IMR-90 (cell line): ENCODE data around the gene PEX10. TPM values are rescaled to one million over a fixed set of nuclear protein-coding genes. Genes with fewer than 3 reads are reported as not detected.

Source experiments
- ATAC-seq: fragments of 200-7000 bp; cut with Tn5 transposase; 2 replicates; pipeline ENCODE4 v1.9.1; 2020; ENCODE audit warnings: low read depth, mild to moderate bottlenecking, moderate library complexity
- BruUV-seq: library from RNA; stranded (reverse); fragments of 400-500 nt; replicated peaks from 2 replicates; lab custom pipeline; 2021; lab: Mats Ljungman, UMichigan
- CTCF ChIA-PET: fragments of 300-600 bp; formaldehyde crosslinking; extraction: SDS; loops from one replicate; lab custom pipeline; 2021; ENCODE audit warnings: antibody characterized with exemption; lab: Yijun Ruan, JAX
- POLR2A ChIA-PET: fragments of 300-600 bp; sonication (Branson Sonifier 250); formaldehyde crosslinking; loops from one replicate; lab custom pipeline; 2022; ENCODE audit warnings: antibody characterized with exemption; ENCODE audit not compliant: unreplicated experiment; lab: Charles Lee
- DNase-seq: peaks from one replicate; pipeline ENCODE4 v3.0.0; 2013
- H2AFZ ChIP-seq: replicated peaks from 2 replicates; pipeline ENCODE3; 2013; ENCODE audit warnings: low read length, mild to moderate bottlenecking; ENCODE audit not compliant: poor library complexity
- H2AK5ac ChIP-seq: 2 replicates; pipeline ENCODE4 v1.6.1; 2013; ENCODE audit warnings: low read depth, low read length, inconsistent platforms
- H2AK9ac ChIP-seq: replicated peaks from 2 replicates; pipeline ENCODE3; 2013; ENCODE audit warnings: mild to moderate bottlenecking, low read depth, low read length, moderate library complexity; ENCODE audit not compliant: poor library complexity
- H2BK120ac ChIP-seq: 2 replicates; pipeline ENCODE4 v1.6.1; 2013; ENCODE audit warnings: low read depth, low read length, inconsistent platforms
- H2BK15ac ChIP-seq: 3 replicates; pipeline ENCODE4 v1.6.1; 2013; ENCODE audit warnings: low read depth, low read length, inconsistent platforms
- H2BK20ac ChIP-seq: 2 replicates; pipeline ENCODE4 v1.6.1; 2013; ENCODE audit warnings: low read depth, mild to moderate bottlenecking, inconsistent platforms, low read length, moderate library complexity
- H2BK5ac ChIP-seq: 2 replicates; pipeline ENCODE4 v1.6.1; 2013; ENCODE audit warnings: mild to moderate bottlenecking, low read depth, low read length, inconsistent platforms; ENCODE audit not compliant: poor library complexity, severe bottlenecking
- H3K14ac ChIP-seq: replicated peaks from 2 replicates; pipeline ENCODE4 v1.6.1; 2013; ENCODE audit warnings: low read depth, low read length, inconsistent platforms
- H3K18ac ChIP-seq: 2 replicates; pipeline ENCODE4 v1.6.1; 2013; ENCODE audit warnings: low read depth, low read length, control low read depth
- H3K23ac ChIP-seq: 2 replicates; pipeline ENCODE4 v1.6.1; 2013; ENCODE audit warnings: low read depth, low read length, inconsistent platforms
- H3K27ac ChIP-seq: 2 replicates; pipeline ENCODE4 v1.5.1; 2013; ENCODE audit warnings: mild to moderate bottlenecking, control low read depth, low read length; ENCODE audit not compliant: insufficient read depth
- H3K27me3 ChIP-seq: 2 replicates; pipeline ENCODE4 v1.6.1; 2013; ENCODE audit warnings: low read length; ENCODE audit not compliant: control insufficient read depth, insufficient read depth
- H3K36me3 ChIP-seq: 2 replicates; pipeline ENCODE4 v1.6.1; 2013; ENCODE audit warnings: low read length, mixed read lengths; ENCODE audit not compliant: control insufficient read depth, insufficient read depth
- H3K4ac ChIP-seq: 2 replicates; pipeline ENCODE4 v1.6.1; 2013; ENCODE audit warnings: low read depth, low read length, inconsistent platforms
- H3K4me1 ChIP-seq: 2 replicates; pipeline ENCODE4 v1.6.1; 2013; ENCODE audit warnings: low read length, mixed read lengths; ENCODE audit not compliant: control insufficient read depth, insufficient read depth
- H3K4me2 ChIP-seq: 2 replicates; pipeline ENCODE4 v1.6.1; 2013; ENCODE audit warnings: low read depth, mild to moderate bottlenecking, control low read depth, low read length, moderate library complexity
- H3K4me3 ChIP-seq: 2 replicates; pipeline ENCODE4 v1.5.1; 2013; ENCODE audit warnings: low read depth, mild to moderate bottlenecking, control low read depth, low read length, moderate library complexity; ENCODE audit not compliant: insufficient read depth
- H3K56ac ChIP-seq: 2 replicates; pipeline ENCODE4 v1.6.1; 2013; ENCODE audit warnings: low read length, inconsistent platforms; ENCODE audit not compliant: insufficient read depth; ENCODE audit errors: extremely low read depth
- H3K79me1 ChIP-seq, 2 experiments: 2 replicates each; pipeline ENCODE4 v1.6.1; 2013; ENCODE audit warnings: low read length in 2 of 2, inconsistent platforms in 1 of 2, low read depth in 1 of 2
- H3K9ac ChIP-seq: 2 replicates; pipeline ENCODE4 v1.6.1; 2013; ENCODE audit warnings: low read depth, low read length, control low read depth
- H3K9me1 ChIP-seq: 2 replicates; pipeline ENCODE4 v1.6.1; 2013; ENCODE audit warnings: low read length, inconsistent platforms; ENCODE audit not compliant: insufficient read depth
- H3K9me3 ChIP-seq: 2 replicates; pipeline ENCODE4 v1.6.1; 2013; ENCODE audit warnings: low read length; ENCODE audit not compliant: control insufficient read depth, insufficient read depth
- H4K20me1 ChIP-seq: 2 replicates; pipeline ENCODE4 v1.6.1; 2013; ENCODE audit warnings: low read length, inconsistent platforms; ENCODE audit not compliant: insufficient read depth
- H4K5ac ChIP-seq: 2 replicates; pipeline ENCODE4 v1.6.1; 2013; ENCODE audit warnings: mild to moderate bottlenecking, low read depth, low read length, control low read depth
- H4K8ac ChIP-seq, 2 experiments: 2 replicates each; pipeline ENCODE4 v1.6.1; 2013; ENCODE audit warnings: low read depth in 2 of 2, low read length in 2 of 2, control low read depth in 1 of 2, inconsistent platforms in 1 of 2
- H4K91ac ChIP-seq: 2 replicates; pipeline ENCODE4 v1.6.1; 2013; ENCODE audit warnings: low read depth, low read length, inconsistent platforms; ENCODE audit not compliant: insufficient read depth
- BHLHE40 ChIP-seq: fragments of 150-350 bp; IDR thresholded peaks from 2 replicates; pipeline ENCODE4 v1.6.1; 2016; ENCODE audit warnings: mild to moderate bottlenecking, low read depth, low read length
- CEBPB ChIP-seq: IDR thresholded peaks from 2 replicates; pipeline ENCODE4 v1.6.1; 2012; ENCODE audit warnings: low read depth, low read length, improper control_type of control experiment
- CHD1 ChIP-seq: IDR thresholded peaks from 2 replicates; pipeline ENCODE4 v1.6.1; 2012; ENCODE audit warnings: low read depth, low read length, improper control_type of control experiment
- CTCF ChIP-seq: conservative IDR thresholded peaks from 2 replicates; pipeline ENCODE4 v1.5.1; 2012; ENCODE audit warnings: mild to moderate bottlenecking, low read depth, low read length, improper control_type of control experiment
- FOS ChIP-seq: fragments of 150-350 bp; IDR thresholded peaks from 2 replicates; pipeline ENCODE4 v1.6.1; 2016; ENCODE audit warnings: low read depth, low read length
- MAFK ChIP-seq: IDR thresholded peaks from 2 replicates; pipeline ENCODE4 v1.6.1; 2012; ENCODE audit warnings: low read depth, low read length, improper control_type of control experiment
- MAZ ChIP-seq: IDR thresholded peaks from 2 replicates; pipeline ENCODE4 v1.6.1; 2012; ENCODE audit warnings: low read depth, mild to moderate bottlenecking, low read length, improper control_type of control experiment, moderate library complexity, borderline replicate concordance
- MXI1 ChIP-seq: IDR thresholded peaks from 2 replicates; pipeline ENCODE4 v1.6.1; 2012; ENCODE audit warnings: low read depth, mild to moderate bottlenecking, low read length, moderate library complexity, borderline replicate concordance
- NFE2L2 ChIP-seq: fragments of 150-350 bp; IDR thresholded peaks from 2 replicates; pipeline ENCODE4 v1.6.1; 2016; ENCODE audit warnings: low read depth, mild to moderate bottlenecking, low read length
- POLR2A ChIP-seq: IDR thresholded peaks from 2 replicates; pipeline ENCODE4 v1.6.1; 2012; ENCODE audit warnings: mild to moderate bottlenecking, low read depth, low read length
- RAD21 ChIP-seq: IDR thresholded peaks from 2 replicates; pipeline ENCODE4 v1.6.1; 2012; ENCODE audit warnings: low read length, improper control_type of control experiment
- RCOR1 ChIP-seq: IDR thresholded peaks from 2 replicates; pipeline ENCODE4 v1.6.1; 2012; ENCODE audit warnings: mild to moderate bottlenecking, low read length, improper control_type of control experiment; ENCODE audit not compliant: insufficient replicate concordance
- SMC3 ChIP-seq: fragments of 150-350 bp; IDR thresholded peaks from 2 replicates; pipeline ENCODE4 v1.6.1; 2016; ENCODE audit warnings: low read depth, mild to moderate bottlenecking, antibody characterized with exemption, low read length, moderate library complexity
- WGBS, 2 experiments: methylation state at CpG; one replicate each; pipeline versions ENCODE4 v1.1.5 to v1.1.7; 2013; ENCODE audit warnings: missing lambda C conversion rate in 2 of 2; ENCODE audit not compliant: insufficient read length in 1 of 2; ENCODE audit errors: extremely low coverage in 2 of 2; 5-methylcytosine and 5-hydroxymethylcytosine counted together
- dilution Hi-C: fragments of 300-500 bp; cut with HindIII; formaldehyde crosslinking; loops from one replicate; pipeline ENCODE4 v1.14.3; 2018; ENCODE audit warnings: low sequenced_read_pairs; ENCODE audit not compliant: unreplicated experiment
- in situ Hi-C: fragments of 300-500 bp; cut with MboI; formaldehyde crosslinking; loops from 3 replicates; pipeline ENCODE4 v1.14.3; 2019; ENCODE audit warnings: low sequenced_read_pairs, inconsistent platforms, mixed read lengths
- intact Hi-C: fragments of 100-400 bp; cut with micrococcal nuclease; formaldehyde crosslinking; loops from 2 replicates; pipeline ENCODE4 v1.10.0; 2022
- polyA plus RNA-seq, 3 experiments: library from polyadenylated mRNA; depleted of rRNA; stranded (reverse); fragments of >200 nt; gene quantifications; 2 replicates each; pipeline ENCODE4 v1.2.3, GENCODE V29; 2012; ENCODE audit warnings: low replicate concordance in 1 of 3
- total RNA-seq: library from RNA; depleted of rRNA; stranded (reverse); fragments of >200 nt; gene quantifications from 2 replicates; pipeline ENCODE4 v1.2.3, GENCODE V29; 2012
- TF ChIP-seq, protein P1 (sequence below): fragments of 150-350 bp; IDR thresholded peaks from 2 replicates; pipeline ENCODE4 v1.6.1; 2016; ENCODE audit warnings: low read depth, mild to moderate bottlenecking, low read length, moderate library complexity, borderline replicate concordance
- TF ChIP-seq, protein P2 (sequence below): fragments of 150-350 bp; IDR thresholded peaks from 2 replicates; pipeline ENCODE4 v1.6.1; 2017; ENCODE audit warnings: mild to moderate bottlenecking, antibody characterized with exemption, low read length, low read depth

Gene PEX10
- total and polyA plus RNA-seq, 2 of the 4 experiments (the other 2 are of a cell fraction) = 16.9 to 19.7 TPM

GRCh38 chr1:2417083-2417832 lies 4.9 kb upstream of the PEX10 start:
- H4K91ac ChIP-seq = no peak overlapping the region
- H2BK120ac ChIP-seq = no peak overlapping the region
- H3K9me1 ChIP-seq = no peaks in the 10 kb centered on the region
- peaks cover 5% of the 10 kb centered on the region; the same call in 1 of the 2 replicates for H3K27me3 ChIP-seq
- H2BK20ac ChIP-seq = no peak overlapping the region
- H3K23ac ChIP-seq = no peak overlapping the region
- 83% methylated on average over 2 of the region's 13 CpGs; no CpG with 5 or more reads in 1 of the 2 experiments for WGBS, 2 experiments
- no peak overlapping the region for H2BK5ac ChIP-seq
- H3K4me1 ChIP-seq = peaks cover 9% of the 10 kb centered on the region
- no peaks in the 10 kb centered on the region for H3K36me3 ChIP-seq
- TF ChIP-seq BHLHE40 = no peak
- TF ChIP-seq RAD21 = no peak
- TF ChIP-seq NFE2L2 = no peak
- TF ChIP-seq CTCF = no peak
- no peak for TF ChIP-seq CEBPB
- TF ChIP-seq, protein P1, sequence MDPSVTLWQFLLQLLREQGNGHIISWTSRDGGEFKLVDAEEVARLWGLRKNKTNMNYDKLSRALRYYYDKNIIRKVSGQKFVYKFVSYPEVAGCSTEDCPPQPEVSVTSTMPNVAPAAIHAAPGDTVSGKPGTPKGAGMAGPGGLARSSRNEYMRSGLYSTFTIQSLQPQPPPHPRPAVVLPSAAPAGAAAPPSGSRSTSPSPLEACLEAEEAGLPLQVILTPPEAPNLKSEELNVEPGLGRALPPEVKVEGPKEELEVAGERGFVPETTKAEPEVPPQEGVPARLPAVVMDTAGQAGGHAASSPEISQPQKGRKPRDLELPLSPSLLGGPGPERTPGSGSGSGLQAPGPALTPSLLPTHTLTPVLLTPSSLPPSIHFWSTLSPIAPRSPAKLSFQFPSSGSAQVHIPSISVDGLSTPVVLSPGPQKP = no peak
- TF ChIP-seq MAZ = no peak
- no peak for TF ChIP-seq MXI1
- no peak for TF ChIP-seq SMC3
- TF ChIP-seq, protein P2, sequence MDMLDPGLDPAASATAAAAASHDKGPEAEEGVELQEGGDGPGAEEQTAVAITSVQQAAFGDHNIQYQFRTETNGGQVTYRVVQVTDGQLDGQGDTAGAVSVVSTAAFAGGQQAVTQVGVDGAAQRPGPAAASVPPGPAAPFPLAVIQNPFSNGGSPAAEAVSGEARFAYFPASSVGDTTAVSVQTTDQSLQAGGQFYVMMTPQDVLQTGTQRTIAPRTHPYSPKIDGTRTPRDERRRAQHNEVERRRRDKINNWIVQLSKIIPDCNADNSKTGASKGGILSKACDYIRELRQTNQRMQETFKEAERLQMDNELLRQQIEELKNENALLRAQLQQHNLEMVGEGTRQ = no peak
- no peak for TF ChIP-seq RCOR1
- no peak for TF ChIP-seq MAFK
- no peak for TF ChIP-seq FOS
- TF ChIP-seq CHD1 = no peak
- TF ChIP-seq POLR2A = no peak
- no peak overlapping the region for H2AK9ac ChIP-seq
- dilution Hi-C loops (no loop called here), in situ Hi-C loops (loop anchor here (25.0 kb wide), 1 partner anchor 895 kb away; no protein-coding TSS in a partner anchor), intact Hi-C loops (loop anchor here (10.0 kb wide), 1 partner anchor 898 kb away; no protein-coding TSS in a partner anchor)
- H3K27ac ChIP-seq = no peak overlapping the region
- ATAC-seq = no peak
- no peak for DNase-seq
- H3K14ac ChIP-seq = no peak overlapping the region
- H3K56ac ChIP-seq = no peak overlapping the region
- no peak overlapping the region for H2AFZ ChIP-seq
- H3K4me3 ChIP-seq = no peak overlapping the region
- no peak overlapping the region for H2AK5ac ChIP-seq
- H3K4me2 ChIP-seq = no peak overlapping the region
- H4K5ac ChIP-seq = no peak overlapping the region
- H2BK15ac ChIP-seq = no peak overlapping the region
- peaks cover 0 to 14% of the 10 kb centered on the region in 2 experiments; a peak in 1 of 4 replicates for H3K79me1 ChIP-seq
- ChIA-PET CTCF (interaction anchor here (1.4 kb wide), 1 partner anchor 1007 kb away, joined by 5 read pairs; no protein-coding TSS in a partner anchor), POLR2A (no interaction called here)
- H3K9ac ChIP-seq = no peak overlapping the region
- no peak overlapping the region for H4K8ac ChIP-seq
- no peaks in the 10 kb centered on the region for H4K20me1 ChIP-seq
- H3K18ac ChIP-seq = no peak overlapping the region
- H3K4ac ChIP-seq = no peak overlapping the region
- no peaks in the 10 kb centered on the region for H3K9me3 ChIP-seq
- BruUV-seq = no TSS peak
